Loucy (cell line): ENCODE measurements around the gene TIMM23.

Experiments
- EZH2phosphoT487 ChIP-seq: fragments of 200-600 bp; IDR thresholded peaks from 2 replicates; pipeline ENCODE4 v1.6.1; 2018; ENCODE audit warnings: antibody characterized with exemption, mild to moderate bottlenecking, moderate library complexity, borderline replicate concordance
- TF ChIP-seq, protein P1 (sequence below): fragments of 200-600 bp; sonication (generic); conservative IDR thresholded peaks from 2 replicates; pipeline ENCODE4 v1.5.1; 2014; ENCODE audit warnings: mild to moderate bottlenecking, antibody characterized with exemption, low read length

DNA sequence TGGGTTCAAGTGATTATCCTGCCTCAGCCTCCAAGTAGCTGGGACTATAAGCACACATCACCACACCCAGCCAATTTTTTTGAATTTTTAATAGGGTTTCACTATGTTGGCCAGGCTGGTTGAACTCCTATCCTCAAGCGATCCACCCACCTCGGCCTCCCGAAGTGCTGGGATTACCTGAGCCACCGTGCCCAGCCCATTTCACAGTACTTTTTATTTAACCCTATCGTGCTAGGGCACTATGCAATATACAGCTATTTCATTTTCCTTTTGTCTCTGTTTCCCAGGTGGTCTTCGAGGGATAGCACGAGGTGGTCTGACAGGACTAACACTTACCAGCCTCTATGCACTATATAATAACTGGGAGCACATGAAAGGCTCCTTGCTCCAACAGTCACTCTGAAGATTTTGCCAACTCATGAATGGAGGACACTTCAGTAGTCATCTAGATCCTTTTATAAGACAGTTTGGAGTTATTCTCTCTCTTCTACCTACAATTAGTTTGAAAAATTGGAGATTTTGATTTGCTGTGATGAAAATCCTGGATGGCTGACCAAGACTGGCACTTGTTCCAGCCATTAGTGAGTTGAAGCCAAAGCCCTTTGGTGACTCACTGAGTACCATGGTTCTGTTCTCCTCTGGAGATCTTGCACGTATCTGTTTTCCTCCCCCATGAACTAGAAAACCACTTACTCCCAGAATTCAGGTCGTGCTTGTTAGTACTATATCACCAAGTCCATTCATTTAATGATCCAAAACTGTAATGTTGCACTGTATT is 30.8 kb downstream of the TIMM23 start:
- TF ChIP-seq, protein P1, sequence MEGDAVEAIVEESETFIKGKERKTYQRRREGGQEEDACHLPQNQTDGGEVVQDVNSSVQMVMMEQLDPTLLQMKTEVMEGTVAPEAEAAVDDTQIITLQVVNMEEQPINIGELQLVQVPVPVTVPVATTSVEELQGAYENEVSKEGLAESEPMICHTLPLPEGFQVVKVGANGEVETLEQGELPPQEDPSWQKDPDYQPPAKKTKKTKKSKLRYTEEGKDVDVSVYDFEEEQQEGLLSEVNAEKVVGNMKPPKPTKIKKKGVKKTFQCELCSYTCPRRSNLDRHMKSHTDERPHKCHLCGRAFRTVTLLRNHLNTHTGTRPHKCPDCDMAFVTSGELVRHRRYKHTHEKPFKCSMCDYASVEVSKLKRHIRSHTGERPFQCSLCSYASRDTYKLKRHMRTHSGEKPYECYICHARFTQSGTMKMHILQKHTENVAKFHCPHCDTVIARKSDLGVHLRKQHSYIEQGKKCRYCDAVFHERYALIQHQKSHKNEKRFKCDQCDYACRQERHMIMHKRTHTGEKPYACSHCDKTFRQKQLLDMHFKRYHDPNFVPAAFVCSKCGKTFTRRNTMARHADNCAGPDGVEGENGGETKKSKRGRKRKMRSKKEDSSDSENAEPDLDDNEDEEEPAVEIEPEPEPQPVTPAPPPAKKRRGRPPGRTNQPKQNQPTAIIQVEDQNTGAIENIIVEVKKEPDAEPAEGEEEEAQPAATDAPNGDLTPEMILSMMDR, result no peak
- no peak for TF ChIP-seq EZH2phosphoT487
